ENCODE data around the gene SMCO3.

DNA sequence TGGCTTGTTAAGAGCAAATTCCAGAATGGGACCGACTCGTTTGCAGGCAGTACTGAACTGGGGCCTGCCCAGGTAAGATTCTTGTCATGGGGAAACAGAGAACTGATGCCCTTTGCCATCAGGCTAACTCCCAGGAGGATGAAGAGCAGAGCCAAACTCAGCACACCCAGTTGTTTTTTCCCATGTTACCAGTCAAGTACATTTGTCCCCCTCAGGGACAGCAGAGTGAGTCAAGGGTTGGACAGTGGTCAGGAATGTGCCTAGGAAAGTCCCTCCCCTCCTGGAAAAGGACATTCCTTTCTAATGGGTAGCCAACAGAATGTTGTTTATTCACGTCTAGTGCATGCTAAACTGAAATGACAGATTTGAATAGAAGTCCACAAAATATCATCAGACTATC lies 27.8 kb upstream of the SMCO3 start:
- TF ChIP-seq ESRRA (IDR thresholded peaks at IDR 0.05; ENCODE audit: low read length) (no peak), CBFB (IDR thresholded peaks at IDR 0.05; ENCODE audit: low read depth) (no peak), RCOR1 (conservative IDR thresholded peaks at IDR 0.05; ENCODE audit: low read depth, low read length) (no peak), ZNF24 (IDR thresholded peaks at IDR 0.05) (no peak), CREM (IDR thresholded peaks at IDR 0.05; ENCODE audit: low read depth) (no peak), SMAD5 (IDR thresholded peaks at IDR 0.05; ENCODE audit: low read depth) (no peak), POLR2A (IDR thresholded peaks at IDR 0.05; ENCODE audit: low read depth, low read length) (no peak)
- TF ChIP-seq, protein P1, sequence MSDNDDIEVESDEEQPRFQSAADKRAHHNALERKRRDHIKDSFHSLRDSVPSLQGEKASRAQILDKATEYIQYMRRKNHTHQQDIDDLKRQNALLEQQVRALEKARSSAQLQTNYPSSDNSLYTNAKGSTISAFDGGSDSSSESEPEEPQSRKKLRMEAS (IDR thresholded peaks at IDR 0.05; ENCODE audit: low read depth, low read length) = no peak
